WTC11 (cell line): Measurements from ENCODE around the gene SP4. TPM values are rescaled to one million over a fixed set of nuclear protein-coding genes. Genes with fewer than 3 reads are reported as not detected.

Experiments
- CBFB ChIP-seq: sonication (generic); formaldehyde crosslinking; IDR thresholded peaks from 2 replicates; pipeline ENCODE4 v1.8.1; 2022; ENCODE audit warnings: mild to moderate bottlenecking, low read depth, missing genetic modification reagents
- ELF4 ChIP-seq: sonication (generic); formaldehyde crosslinking; IDR thresholded peaks from 2 replicates; pipeline ENCODE4 v1.8.1; 2022; ENCODE audit warnings: low read depth, mild to moderate bottlenecking, moderate library complexity, missing genetic modification reagents
- FOXJ3 ChIP-seq: sonication (generic); formaldehyde crosslinking; IDR thresholded peaks from 2 replicates; pipeline ENCODE4 v1.9.0; 2021; ENCODE audit warnings: missing genetic modification reagents, mild to moderate bottlenecking, borderline replicate concordance
- FOXK1 ChIP-seq: sonication (generic); formaldehyde crosslinking; IDR thresholded peaks from 2 replicates; pipeline ENCODE4 v1.8.0; 2022; ENCODE audit warnings: mild to moderate bottlenecking, moderate library complexity, missing genetic modification reagents
- IRF2 ChIP-seq: sonication (generic); formaldehyde crosslinking; IDR thresholded peaks from 2 replicates; pipeline ENCODE4 v1.8.0; 2022; ENCODE audit warnings: low read depth, missing genetic modification reagents, borderline replicate concordance
- JUN ChIP-seq: sonication (generic); formaldehyde crosslinking; IDR thresholded peaks from 2 replicates; pipeline ENCODE4 v1.8.0; 2023; ENCODE audit warnings: mild to moderate bottlenecking, missing genetic modification reagents
- KAT7 ChIP-seq: sonication (generic); formaldehyde crosslinking; IDR thresholded peaks from 2 replicates; pipeline ENCODE4 v1.8.1; 2023; ENCODE audit warnings: missing genetic modification reagents, mild to moderate bottlenecking, borderline replicate concordance
- MYBL2 ChIP-seq: sonication (generic); formaldehyde crosslinking; IDR thresholded peaks from 2 replicates; pipeline ENCODE4 v1.8.1; 2023; ENCODE audit warnings: mild to moderate bottlenecking, moderate library complexity, missing genetic modification reagents
- NFE2L1 ChIP-seq: sonication (generic); formaldehyde crosslinking; IDR thresholded peaks from 2 replicates; pipeline ENCODE4 v1.8.1; 2023; ENCODE audit warnings: missing genetic modification reagents
- RORB ChIP-seq: fragments of 250-450 bp; sonication (Bioruptor Pico); IDR thresholded peaks from 2 replicates; pipeline ENCODE4 v1.9.0; 2021; ENCODE audit warnings: mild to moderate bottlenecking
- SMAD3 ChIP-seq: sonication (generic); formaldehyde crosslinking; IDR thresholded peaks from 2 replicates; pipeline ENCODE4 v1.8.0; 2022; ENCODE audit warnings: missing genetic modification reagents, mild to moderate bottlenecking, borderline replicate concordance
- TEAD1 ChIP-seq: sonication (generic); formaldehyde crosslinking; IDR thresholded peaks from 2 replicates; pipeline ENCODE4 v1.8.0; 2022; ENCODE audit warnings: mild to moderate bottlenecking, missing genetic modification reagents
- TP53 ChIP-seq: sonication (generic); formaldehyde crosslinking; IDR thresholded peaks from 2 replicates; pipeline ENCODE4 v1.8.1; 2023; ENCODE audit warnings: mild to moderate bottlenecking, missing genetic modification reagents
- ZBTB21 ChIP-seq: sonication (generic); formaldehyde crosslinking; IDR thresholded peaks from 2 replicates; pipeline ENCODE4 v1.8.1; 2023; ENCODE audit warnings: mild to moderate bottlenecking, missing genetic modification reagents, borderline replicate concordance
- total RNA-seq: library from RNA; stranded (reverse); gene quantifications from 3 replicates; pipeline ENCODE4 v1.2.3, GENCODE V29; 2021
- TF ChIP-seq, protein P1 (sequence below): sonication (generic); formaldehyde crosslinking; IDR thresholded peaks from 2 replicates; pipeline ENCODE4 v1.8.1; 2022; ENCODE audit warnings: mild to moderate bottlenecking, moderate library complexity, missing genetic modification reagents
- TF ChIP-seq, protein P2 (sequence below): sonication (generic); formaldehyde crosslinking; IDR thresholded peaks from 2 replicates; pipeline ENCODE4 v1.8.0; 2022; ENCODE audit warnings: missing genetic modification reagents
- TF ChIP-seq, protein P3 (sequence below): sonication (generic); formaldehyde crosslinking; IDR thresholded peaks from 2 replicates; pipeline ENCODE4 v1.8.1; 2023; ENCODE audit warnings: mild to moderate bottlenecking, moderate library complexity, missing genetic modification reagents
- TF ChIP-seq, protein P4 (sequence below): sonication (generic); formaldehyde crosslinking; IDR thresholded peaks from 2 replicates; pipeline ENCODE4 v1.8.0; 2022; ENCODE audit warnings: mild to moderate bottlenecking, missing genetic modification reagents
- TF ChIP-seq, protein P5 (sequence below): sonication (generic); formaldehyde crosslinking; IDR thresholded peaks from 2 replicates; pipeline ENCODE4 v1.8.0; 2023; ENCODE audit warnings: missing genetic modification reagents
- TF ChIP-seq, protein P6 (sequence below): fragments of 250-450 bp; sonication (Bioruptor Pico); IDR thresholded peaks from 2 replicates; pipeline ENCODE4 v1.9.0; 2021; ENCODE audit warnings: mild to moderate bottlenecking
- TF ChIP-seq, protein P7 (sequence below): sonication (generic); formaldehyde crosslinking; IDR thresholded peaks from 2 replicates; pipeline ENCODE4 v1.8.1; 2023; ENCODE audit warnings: mild to moderate bottlenecking, missing genetic modification reagents, moderate library complexity
- TF ChIP-seq, protein P8 (sequence below): sonication (generic); formaldehyde crosslinking; IDR thresholded peaks from 2 replicates; pipeline ENCODE4 v1.8.1; 2023; ENCODE audit warnings: mild to moderate bottlenecking, missing genetic modification reagents, moderate library complexity
- TF ChIP-seq, protein P9 (sequence below): fragments of 250-450 bp; sonication (Bioruptor Pico); conservative IDR thresholded peaks from 2 replicates; pipeline ENCODE4 v1.9.0; 2021; ENCODE audit warnings: mild to moderate bottlenecking

Gene SP4
- total RNA-seq, 1 experiment from 2014 or later: 23.1 TPM

DNA sequence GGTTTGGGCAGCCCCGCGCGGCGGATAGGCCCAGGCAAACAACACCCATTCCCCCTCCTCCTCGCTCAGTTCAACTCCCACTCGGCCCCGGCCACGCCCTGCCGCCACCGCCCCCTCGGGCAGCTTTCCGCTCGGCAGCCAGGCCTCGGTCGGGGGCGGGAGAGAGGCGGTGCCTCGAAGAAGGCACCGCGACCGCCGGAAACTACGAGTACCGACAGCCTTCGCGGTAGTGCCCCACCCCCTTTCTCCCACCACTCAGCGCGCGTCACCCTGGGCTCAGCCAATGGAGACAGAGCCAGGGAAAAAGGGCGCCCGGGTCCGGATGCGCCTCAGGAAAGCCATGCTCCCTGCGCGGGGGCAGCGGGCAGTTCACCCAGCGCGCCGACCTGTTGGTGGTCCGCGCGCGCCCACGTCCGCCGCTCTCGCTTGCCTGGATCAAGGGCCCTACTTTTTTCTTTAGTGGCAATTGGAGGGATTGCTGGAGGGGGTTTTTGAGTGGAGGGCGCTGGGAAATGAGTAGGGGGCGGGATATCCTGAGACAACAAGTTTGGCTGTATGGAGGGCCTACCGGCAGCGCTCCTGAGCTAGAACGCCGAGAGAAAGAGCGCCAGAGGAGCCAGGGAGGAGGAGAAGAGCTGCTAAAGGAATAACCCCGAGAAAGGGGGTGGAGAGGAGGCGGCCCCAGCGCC, 557 bp upstream of the SP4 start (continued):
- TF ChIP-seq, protein P1, sequence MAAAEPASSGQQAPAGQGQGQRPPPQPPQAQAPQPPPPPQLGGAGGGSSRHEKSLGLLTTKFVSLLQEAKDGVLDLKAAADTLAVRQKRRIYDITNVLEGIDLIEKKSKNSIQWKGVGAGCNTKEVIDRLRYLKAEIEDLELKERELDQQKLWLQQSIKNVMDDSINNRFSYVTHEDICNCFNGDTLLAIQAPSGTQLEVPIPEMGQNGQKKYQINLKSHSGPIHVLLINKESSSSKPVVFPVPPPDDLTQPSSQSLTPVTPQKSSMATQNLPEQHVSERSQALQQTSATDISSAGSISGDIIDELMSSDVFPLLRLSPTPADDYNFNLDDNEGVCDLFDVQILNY (CRISPR knock-in tag): no peak; the same call in 1 of the 2 replicates
- TF ChIP-seq, protein P2, sequence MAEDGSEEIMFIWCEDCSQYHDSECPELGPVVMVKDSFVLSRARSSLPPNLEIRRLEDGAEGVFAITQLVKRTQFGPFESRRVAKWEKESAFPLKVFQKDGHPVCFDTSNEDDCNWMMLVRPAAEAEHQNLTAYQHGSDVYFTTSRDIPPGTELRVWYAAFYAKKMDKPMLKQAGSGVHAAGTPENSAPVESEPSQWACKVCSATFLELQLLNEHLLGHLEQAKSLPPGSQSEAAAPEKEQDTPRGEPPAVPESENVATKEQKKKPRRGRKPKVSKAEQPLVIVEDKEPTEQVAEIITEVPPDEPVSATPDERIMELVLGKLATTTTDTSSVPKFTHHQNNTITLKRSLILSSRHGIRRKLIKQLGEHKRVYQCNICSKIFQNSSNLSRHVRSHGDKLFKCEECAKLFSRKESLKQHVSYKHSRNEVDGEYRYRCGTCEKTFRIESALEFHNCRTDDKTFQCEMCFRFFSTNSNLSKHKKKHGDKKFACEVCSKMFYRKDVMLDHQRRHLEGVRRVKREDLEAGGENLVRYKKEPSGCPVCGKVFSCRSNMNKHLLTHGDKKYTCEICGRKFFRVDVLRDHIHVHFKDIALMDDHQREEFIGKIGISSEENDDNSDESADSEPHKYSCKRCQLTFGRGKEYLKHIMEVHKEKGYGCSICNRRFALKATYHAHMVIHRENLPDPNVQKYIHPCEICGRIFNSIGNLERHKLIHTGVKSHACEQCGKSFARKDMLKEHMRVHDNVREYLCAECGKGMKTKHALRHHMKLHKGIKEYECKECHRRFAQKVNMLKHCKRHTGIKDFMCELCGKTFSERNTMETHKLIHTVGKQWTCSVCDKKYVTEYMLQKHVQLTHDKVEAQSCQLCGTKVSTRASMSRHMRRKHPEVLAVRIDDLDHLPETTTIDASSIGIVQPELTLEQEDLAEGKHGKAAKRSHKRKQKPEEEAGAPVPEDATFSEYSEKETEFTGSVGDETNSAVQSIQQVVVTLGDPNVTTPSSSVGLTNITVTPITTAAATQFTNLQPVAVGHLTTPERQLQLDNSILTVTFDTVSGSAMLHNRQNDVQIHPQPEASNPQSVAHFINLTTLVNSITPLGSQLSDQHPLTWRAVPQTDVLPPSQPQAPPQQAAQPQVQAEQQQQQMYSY (CRISPR knock-in tag): no peak
- TF ChIP-seq FOXK1 (CRISPR knock-in tag) (peak; percentile 70; the same call in 1 of the 2 replicates), ELF4 (CRISPR knock-in tag) (no peak), MYBL2 (CRISPR knock-in tag) (peak; percentile 53; the same call in 1 of the 2 replicates), NFE2L1 (CRISPR knock-in tag) (0 out of 2 replicates have a peak, but pooled peaks have one; percentile 27), TEAD1 (CRISPR knock-in tag) (no peak), RORB (CRISPR knock-in tag) (no peak), TP53 (CRISPR knock-in tag) (no peak), ZBTB21 (peak; percentile 11; the same call in 1 of the 2 replicates), IRF2 (CRISPR knock-in tag) (no peak), KAT7 (CRISPR knock-in tag) (no peak; the same call in 1 of the 2 replicates), JUN (CRISPR knock-in tag) (peak; percentile 38; the same call in 1 of the 2 replicates), CBFB (CRISPR knock-in tag) (peak; percentile 56; the same call in 1 of the 2 replicates), FOXJ3 (CRISPR knock-in tag) (no peak), SMAD3 (no peak)
- TF ChIP-seq, protein P3, sequence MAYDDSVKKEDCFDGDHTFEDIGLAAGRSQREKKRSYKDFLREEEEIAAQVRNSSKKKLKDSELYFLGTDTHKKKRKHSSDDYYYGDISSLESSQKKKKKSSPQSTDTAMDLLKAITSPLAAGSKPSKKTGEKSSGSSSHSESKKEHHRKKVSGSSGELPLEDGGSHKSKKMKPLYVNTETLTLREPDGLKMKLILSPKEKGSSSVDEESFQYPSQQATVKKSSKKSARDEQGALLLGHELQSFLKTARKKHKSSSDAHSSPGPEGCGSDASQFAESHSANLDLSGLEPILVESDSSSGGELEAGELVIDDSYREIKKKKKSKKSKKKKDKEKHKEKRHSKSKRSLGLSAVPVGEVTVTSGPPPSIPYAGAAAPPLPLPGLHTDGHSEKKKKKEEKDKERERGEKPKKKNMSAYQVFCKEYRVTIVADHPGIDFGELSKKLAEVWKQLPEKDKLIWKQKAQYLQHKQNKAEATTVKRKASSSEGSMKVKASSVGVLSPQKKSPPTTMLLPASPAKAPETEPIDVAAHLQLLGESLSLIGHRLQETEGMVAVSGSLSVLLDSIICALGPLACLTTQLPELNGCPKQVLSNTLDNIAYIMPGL: peak; percentile 23; the same call in 1 of the 2 replicates
- TF ChIP-seq, protein P4, sequence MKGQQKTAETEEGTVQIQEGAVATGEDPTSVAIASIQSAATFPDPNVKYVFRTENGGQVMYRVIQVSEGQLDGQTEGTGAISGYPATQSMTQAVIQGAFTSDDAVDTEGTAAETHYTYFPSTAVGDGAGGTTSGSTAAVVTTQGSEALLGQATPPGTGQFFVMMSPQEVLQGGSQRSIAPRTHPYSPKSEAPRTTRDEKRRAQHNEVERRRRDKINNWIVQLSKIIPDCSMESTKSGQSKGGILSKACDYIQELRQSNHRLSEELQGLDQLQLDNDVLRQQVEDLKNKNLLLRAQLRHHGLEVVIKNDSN (CRISPR knock-in tag): no peak
- TF ChIP-seq, protein P5, sequence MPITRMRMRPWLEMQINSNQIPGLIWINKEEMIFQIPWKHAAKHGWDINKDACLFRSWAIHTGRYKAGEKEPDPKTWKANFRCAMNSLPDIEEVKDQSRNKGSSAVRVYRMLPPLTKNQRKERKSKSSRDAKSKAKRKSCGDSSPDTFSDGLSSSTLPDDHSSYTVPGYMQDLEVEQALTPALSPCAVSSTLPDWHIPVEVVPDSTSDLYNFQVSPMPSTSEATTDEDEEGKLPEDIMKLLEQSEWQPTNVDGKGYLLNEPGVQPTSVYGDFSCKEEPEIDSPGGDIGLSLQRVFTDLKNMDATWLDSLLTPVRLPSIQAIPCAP (CRISPR knock-in tag): no peak
- TF ChIP-seq, protein P6, sequence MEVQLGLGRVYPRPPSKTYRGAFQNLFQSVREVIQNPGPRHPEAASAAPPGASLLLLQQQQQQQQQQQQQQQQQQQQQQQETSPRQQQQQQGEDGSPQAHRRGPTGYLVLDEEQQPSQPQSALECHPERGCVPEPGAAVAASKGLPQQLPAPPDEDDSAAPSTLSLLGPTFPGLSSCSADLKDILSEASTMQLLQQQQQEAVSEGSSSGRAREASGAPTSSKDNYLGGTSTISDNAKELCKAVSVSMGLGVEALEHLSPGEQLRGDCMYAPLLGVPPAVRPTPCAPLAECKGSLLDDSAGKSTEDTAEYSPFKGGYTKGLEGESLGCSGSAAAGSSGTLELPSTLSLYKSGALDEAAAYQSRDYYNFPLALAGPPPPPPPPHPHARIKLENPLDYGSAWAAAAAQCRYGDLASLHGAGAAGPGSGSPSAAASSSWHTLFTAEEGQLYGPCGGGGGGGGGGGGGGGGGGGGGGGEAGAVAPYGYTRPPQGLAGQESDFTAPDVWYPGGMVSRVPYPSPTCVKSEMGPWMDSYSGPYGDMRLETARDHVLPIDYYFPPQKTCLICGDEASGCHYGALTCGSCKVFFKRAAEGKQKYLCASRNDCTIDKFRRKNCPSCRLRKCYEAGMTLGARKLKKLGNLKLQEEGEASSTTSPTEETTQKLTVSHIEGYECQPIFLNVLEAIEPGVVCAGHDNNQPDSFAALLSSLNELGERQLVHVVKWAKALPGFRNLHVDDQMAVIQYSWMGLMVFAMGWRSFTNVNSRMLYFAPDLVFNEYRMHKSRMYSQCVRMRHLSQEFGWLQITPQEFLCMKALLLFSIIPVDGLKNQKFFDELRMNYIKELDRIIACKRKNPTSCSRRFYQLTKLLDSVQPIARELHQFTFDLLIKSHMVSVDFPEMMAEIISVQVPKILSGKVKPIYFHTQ (CRISPR knock-in tag): peak; percentile 92
- TF ChIP-seq, protein P7, sequence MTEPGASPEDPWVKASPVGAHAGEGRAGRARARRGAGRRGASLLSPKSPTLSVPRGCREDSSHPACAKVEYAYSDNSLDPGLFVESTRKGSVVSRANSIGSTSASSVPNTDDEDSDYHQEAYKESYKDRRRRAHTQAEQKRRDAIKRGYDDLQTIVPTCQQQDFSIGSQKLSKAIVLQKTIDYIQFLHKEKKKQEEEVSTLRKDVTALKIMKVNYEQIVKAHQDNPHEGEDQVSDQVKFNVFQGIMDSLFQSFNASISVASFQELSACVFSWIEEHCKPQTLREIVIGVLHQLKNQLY (CRISPR knock-in tag): no peak
- TF ChIP-seq, protein P8, sequence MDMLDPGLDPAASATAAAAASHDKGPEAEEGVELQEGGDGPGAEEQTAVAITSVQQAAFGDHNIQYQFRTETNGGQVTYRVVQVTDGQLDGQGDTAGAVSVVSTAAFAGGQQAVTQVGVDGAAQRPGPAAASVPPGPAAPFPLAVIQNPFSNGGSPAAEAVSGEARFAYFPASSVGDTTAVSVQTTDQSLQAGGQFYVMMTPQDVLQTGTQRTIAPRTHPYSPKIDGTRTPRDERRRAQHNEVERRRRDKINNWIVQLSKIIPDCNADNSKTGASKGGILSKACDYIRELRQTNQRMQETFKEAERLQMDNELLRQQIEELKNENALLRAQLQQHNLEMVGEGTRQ (CRISPR knock-in tag): no peak; the same call in none of the 2 replicates
- TF ChIP-seq, protein P9, sequence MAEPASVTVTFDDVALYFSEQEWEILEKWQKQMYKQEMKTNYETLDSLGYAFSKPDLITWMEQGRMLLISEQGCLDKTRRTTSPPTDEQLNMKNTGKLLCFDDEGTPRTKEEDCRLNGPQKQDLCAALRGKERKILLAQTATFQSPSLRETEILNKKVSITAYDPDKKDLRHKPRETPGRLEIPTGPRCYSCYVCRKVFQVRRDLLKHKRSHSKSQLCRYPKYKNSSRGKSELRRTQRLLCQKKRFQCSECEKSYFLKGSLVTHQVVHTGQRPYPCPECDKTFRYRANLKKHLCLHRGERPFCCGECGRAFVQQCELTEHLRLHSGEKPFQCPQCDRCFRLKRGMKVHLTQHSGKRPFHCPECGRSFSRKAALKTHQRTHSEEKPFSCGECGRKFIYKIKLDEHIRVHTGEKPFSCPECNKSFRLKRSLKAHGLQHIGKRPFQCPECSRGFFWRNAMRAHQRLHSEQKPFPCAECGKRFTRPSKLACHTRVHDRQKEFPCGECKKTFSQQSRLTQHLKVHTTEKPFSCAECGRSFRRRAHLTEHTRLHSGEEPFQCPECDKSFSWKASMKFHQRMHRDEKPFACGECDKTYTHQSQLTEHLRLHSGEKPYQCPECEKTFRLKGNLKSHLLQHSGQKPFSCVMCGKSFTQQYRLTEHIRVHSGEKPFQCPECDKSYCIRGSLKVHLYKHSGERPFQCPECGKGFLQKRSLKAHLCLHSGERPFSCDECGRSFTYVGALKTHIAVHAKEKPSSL (CRISPR knock-in tag): 0 out of 2 replicates have a peak, but pooled peaks have one; percentile 54
